Measurements from ENCODE around the gene PATJ.
"Not testable (repeated sequence)": the region's sequence is repeated elsewhere in the genome, so short reads cannot be mapped to it uniquely, and the experiment has no call there.

PATJ gene

DNA sequence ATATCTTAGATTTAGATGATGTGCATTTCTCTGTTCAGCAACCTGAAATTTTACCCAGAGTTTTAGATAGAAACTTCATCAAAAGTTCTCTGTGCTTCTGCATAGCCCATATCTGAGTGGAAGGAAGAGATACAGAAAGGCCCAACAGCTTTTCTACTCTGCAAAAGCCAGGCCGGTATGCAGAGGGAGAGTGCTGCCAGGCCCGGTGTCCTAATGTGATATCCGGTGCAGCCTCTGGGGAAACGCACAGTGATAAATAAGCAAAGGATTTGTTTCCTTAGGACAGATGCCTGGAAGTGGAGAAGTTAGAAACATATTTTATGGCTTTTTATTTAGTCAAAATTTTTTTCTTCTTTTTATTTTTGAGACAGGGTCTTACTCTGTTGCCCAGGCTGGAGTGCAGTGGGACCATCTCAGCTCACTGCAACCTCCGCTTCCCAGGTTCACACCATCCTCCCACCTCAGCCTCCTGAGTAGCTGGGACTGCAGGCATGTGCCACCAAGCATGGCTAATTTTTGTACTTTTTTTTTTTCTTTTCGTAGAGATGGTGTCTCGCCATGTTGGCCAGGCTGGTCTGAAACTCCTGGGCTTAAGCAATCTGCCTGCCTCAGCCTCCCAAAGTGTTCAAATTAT is 145.8 kb downstream of the PATJ start:
- no peak for DNase-seq

DNA sequence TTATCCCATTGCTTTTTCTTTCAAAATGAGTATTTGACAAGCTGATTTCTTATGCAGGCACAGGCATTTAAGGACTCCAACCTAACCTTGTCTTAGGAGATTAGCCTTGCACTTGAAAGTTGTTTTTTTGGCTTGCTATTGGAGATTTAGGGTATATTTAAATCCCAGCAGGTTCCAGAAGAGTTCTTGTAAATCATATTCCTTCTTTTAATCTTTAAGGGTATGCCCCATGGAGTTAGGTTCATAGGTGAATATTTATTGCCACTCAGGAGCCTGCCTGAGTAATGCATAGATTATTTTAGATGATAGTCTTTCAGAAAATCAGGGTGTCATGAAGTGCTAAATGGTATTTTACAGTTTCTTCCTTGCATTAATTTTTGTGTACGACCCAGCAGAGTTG is 146.5 kb downstream of the PATJ start:
- no peak for DNase-seq

DNA sequence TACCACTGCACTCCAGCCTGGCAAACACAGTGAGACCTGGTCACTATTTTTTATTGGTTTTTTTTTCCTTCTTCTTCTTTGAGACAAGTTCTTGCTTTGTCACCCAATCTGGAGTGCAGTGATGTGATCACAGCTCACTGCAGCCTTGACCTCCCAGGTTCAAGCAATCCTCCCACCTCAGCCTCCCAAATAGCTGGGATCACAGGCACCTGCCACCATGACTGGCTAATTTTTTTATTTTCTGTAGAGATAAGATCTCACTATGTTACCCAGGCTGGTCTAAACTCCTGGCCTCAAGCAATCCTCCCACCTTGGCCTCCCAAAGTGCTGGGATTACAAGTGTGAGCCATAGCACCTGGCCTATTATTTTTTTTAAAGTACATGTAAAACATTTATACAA is 148.2 kb downstream of the PATJ start:
- DNase-seq: not testable (repeated sequence)

DNA sequence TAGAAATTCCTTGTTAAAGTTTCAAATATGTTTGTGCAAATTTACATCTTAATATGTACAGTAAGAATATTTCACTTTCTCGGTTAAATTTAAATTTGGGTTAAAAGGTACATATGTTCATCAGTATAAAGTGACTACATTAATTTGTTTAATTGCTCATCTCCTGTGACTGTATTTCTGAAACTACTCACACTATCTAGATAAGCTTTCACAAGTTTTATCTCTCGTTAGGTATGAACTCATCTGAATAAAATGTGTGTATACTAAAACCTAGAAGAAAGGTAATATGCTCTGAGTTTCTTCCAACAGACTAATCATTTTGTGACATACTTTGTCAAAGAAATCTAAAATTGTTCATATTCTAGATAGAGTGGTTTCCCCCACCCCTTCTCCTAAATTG is 150.7 kb downstream of the PATJ start:
- DNase-seq: no peak

- not testable (repeated sequence) for DNase-seq
Measured at GRCh38 chr1:61894296-61894695, 152.0 kb downstream of the PATJ start.

- DNase-seq: no peak
Measured at GRCh38 chr1:61895175-61895574, 152.9 kb downstream of the PATJ start.

DNA sequence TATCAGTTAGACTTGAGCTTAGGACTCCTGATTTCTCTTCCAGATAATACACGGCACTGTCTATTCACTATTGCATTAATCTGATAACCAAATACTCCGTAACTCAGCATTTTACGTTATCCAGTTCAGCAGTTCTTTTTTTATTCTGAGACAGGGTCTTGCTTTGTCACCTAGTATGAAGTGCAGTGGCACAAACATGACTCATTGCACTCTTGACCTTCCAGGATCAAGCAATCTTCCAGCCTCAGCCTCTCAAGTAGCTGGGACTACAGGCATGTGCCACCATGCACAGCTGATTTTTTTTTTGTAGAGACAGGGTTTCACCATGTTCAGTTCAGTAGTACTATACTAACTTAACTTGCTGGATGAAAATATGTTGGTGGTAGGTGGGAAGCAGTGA is 156.4 kb downstream of the PATJ start:
- no peak for DNase-seq

DNA sequence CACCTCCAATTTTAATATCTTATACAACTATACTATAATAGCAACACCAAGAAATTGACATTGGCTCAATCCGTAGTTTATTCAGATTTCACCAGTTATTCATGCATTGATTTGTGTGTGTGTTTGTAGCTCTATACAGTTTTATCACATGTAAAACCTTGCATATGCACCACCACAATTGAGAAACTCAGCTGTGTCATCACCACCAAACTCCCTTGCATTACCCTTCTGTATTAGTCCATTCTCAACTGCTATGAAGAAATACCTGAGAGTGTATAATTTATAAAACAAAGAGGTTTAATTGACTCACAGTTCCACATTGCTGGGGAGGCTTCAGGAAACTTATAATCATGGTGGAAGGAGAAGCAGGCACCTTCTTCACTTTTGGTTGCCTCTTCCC is 162.1 kb downstream of the PATJ start:
- DNase-seq: no peak

GRCh38 chr1:61907102-61907501 is 164.8 kb downstream of the PATJ start:
- no peak for DNase-seq

DNA sequence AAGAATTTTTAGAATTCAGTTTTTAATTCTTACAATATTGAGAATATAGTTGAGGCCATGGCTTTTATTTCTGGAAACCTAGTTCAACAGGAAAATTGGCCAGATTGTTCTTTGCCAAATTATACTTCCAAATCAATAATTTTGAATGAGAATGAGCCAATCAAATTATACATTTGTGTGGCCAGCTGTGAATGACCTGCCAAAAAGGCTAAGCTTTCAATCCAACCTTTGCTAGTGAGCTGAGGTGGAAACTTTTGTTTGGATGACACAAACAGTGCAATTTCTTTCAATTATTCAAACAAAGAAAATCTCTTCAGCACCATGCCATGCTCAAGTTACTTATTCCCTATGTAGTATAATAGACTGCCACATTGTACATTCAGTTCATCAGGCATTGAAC is 167.8 kb downstream of the PATJ start:
- no peak for DNase-seq

DNA sequence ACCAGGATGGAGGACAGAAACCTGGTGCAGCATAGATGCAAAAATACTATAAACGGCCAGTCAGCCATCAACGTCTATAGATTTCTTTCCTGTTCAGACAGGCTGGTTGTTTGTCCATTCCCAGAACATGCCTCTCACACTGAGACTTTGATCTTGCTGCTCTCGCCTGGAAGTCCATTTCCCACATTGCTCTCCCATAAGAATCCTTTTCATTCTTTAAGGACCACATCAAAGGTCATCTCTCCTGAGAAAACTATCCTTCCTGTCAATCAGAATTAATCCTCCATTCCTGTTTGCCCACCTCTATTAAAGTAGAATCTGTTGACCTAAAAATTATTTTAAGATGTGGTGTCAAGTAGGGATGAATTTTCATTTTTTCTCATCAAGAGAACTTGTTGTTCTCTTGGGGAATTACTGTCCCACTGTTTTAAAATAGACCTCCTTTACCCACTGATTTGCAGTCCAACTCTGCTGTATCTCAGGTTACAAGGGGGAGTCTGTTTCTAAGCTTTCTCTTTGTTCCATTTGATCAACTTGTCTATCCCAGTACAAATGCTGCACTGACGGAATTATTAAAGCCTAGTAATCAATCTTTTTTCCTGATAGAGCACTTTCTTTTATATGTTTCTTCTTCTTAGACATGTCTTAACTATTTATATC is 172.7 kb downstream of the PATJ start:
- DNase-seq: no peak

DNA sequence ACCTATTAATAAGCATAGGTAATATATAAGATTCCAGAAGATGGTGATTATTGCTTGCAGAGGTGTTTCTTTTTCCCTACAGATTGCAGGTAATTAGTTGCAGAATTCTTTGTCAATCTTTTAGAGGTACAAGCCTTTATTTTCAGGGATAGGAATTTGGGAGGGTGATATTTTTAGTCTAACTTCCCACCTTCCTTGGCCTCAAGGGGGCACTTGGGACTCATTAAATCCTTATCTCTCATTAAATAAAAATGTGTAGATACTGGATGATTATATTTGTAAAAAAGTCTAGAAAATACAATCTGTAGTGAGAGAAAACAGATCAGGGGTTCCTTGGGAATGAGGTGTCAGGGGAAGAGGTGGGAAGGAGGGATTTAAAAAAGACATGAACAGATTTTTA is 179.2 kb downstream of the PATJ start:
- DNase-seq: no peak

DNA sequence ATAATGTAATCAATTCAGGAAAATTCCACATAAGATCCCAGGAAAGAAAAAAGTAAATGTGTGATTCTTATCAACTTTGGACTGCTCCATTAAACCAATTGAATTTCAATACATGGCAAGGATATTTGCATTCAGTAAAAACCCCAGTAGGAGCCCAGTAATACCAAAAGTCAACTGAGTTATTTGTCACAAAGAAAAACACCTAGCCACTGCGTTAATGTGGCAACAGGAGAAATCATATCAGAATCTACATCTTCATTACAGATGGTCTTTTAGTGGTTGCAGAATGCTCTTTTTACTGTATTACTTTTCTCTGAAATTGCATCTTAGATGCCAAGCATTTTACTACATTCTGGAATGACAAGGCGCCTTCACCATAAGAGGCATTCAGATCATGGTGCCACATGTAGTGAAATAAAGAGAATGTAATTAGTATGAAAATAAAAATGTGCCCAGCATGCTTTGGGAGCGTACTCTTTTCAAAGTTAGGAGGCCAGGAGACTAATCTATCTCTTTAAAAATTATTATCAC is 180.7 kb downstream of the PATJ start:
- DNase-seq: no peak

DNA sequence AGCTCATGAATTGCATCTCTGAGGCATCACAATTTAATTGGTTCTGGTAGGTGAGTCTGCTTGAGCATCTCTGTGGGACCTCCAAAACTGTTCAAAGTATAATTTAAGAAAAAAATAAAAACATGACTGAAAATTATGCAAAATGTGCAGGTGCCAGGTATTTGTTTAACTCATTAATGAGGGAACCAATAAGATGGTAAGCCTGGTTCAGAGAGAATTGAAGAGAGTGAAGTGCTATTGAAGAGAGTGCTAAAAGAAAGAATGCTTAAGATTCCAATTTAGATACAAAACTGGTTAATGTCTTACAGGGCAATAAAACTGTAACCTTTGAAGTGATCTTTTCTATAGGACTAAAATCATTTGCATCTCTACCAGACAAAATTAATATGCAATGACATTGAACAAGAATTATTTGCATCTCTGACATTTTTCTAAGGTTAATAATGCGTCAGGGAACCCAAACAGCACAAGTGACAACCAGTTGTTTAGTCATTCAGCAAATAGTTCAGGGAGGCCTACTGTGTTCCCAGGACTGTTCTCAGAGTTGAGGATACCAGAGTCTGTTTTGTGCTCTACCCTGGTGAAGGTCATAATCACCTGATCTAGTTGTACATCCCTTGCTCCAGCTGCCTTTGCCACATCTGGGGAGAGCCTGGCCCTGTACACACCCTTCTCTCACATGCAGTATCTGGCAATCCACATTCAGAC is 183.5 kb downstream of the PATJ start:
- no peak for DNase-seq

GRCh38 chr1:61926597-61926996 is 184.3 kb downstream of the PATJ start:
- no peak for DNase-seq

GRCh38 chr1:61930116-61930645 is 187.9 kb downstream of the PATJ start:
- no peak for DNase-seq

- no peak for DNase-seq
Measured at GRCh38 chr1:61931587-61932279, 189.5 kb downstream of the PATJ start.

DNA sequence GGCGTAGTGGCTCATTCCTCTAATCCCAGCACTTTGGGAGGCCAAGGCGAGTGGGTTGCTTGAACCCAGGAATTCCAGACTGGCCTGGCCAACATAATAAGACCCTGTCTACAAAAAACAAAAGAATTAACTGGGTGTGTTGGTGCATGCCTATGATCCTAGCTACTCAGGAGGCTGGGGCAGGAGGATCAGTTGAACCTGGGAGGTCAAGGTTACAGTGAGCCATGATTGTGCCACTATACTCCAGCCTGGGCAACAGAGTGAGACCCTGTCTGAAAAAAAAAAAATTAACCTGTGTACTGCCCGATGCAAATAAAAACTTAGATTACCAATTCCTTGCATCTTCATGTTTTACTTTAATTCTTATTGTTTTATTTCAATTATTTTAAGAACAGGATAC is 193.2 kb downstream of the PATJ start:
- DNase-seq: no peak

- DNase-seq: no peak
Measured at GRCh38 chr1:61936839-61937238, 194.6 kb downstream of the PATJ start.

- no peak for DNase-seq
Measured at GRCh38 chr1:61941794-61942193, 199.5 kb downstream of the PATJ start.

DNA sequence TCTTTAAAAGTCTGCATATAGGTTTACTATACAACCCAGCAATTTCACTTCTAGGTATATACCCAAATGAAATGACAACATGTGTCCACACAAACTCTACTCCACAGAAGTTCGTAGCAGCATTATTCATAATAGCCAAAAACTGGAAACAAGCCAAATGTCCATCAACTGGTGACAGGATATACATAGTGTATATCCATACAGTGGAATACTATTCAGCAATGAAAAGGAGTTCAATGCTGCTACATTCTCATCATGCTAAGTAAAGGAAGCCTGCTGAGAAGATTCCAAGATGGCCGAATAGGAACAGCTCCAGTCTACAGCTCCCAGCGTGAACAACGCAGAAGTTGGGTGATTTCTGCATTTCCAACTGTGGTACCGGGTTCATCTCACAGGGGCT is 200.6 kb downstream of the PATJ start:
- no peak for DNase-seq

- DNase-seq: not testable (repeated sequence)
Measured at GRCh38 chr1:61948685-61949084, 206.4 kb downstream of the PATJ start.

DNA sequence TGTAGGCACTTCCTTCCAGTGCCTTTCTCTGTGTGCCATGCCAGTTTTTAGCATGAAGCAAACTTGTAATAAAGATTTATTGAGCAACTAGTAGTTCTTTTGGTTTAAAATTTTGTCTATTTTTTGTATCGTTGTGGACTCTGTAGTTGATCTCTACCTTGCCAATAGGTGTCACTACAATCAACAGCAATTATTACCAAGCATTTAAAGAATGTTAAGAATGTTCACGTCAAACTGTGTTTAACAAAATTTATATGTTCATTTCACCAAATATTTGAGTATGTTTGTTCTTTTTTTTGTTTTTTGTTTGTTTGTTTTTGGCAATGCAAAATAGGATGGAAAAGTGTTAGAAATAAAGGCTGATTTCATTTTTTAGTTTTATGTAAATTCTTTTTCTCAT is 208.1 kb downstream of the PATJ start:
- DNase-seq: no peak

Data from NCI-H2171 treated with DMSO at 0.1 percent for 48 hours (cell line).